Activated naive CD4-positive, alpha-beta T cell treated with anti-CD3 and anti-CD28 coated beads, Interleukin-2, amount 10 ng/mL, durations not matched to agents 7 days and 5 days (primary cell): ENCODE data around the gene SRGN.

ENCODE experiments used
- CTCF ChIA-PET: fragments of 350-600 bp; sonication (Branson Sonifier 250); formaldehyde crosslinking; loops from one replicate; lab custom pipeline; 2021; ENCODE audit warnings: antibody characterized with exemption; lab: Charles Lee
- DNase-seq: peaks from one replicate; pipeline ENCODE4 v3.0.0-alpha.2; 2020
- H3K27ac Mint-ChIP-seq: one replicate; pipeline ENCODE4 v1.8.0; 2021; ENCODE audit warnings: mild to moderate bottlenecking, moderate library complexity, mixed read lengths
- H3K27me3 Mint-ChIP-seq: one replicate; pipeline ENCODE4 v1.8.0; 2021; ENCODE audit warnings: mild to moderate bottlenecking, mixed read lengths
- H3K36me3 Mint-ChIP-seq: one replicate; pipeline ENCODE4 v1.8.0; 2021; ENCODE audit warnings: mixed read lengths
- H3K4me1 Mint-ChIP-seq: one replicate; pipeline ENCODE4 v1.8.0; 2021; ENCODE audit warnings: mixed read lengths
- H3K4me3 Mint-ChIP-seq: one replicate; pipeline ENCODE4 v1.8.0; 2021; ENCODE audit warnings: mild to moderate bottlenecking, moderate library complexity, mixed read lengths
- H3K9me3 Mint-ChIP-seq: one replicate; pipeline ENCODE4 v1.8.0; 2021; ENCODE audit warnings: mixed read lengths

Gene SRGN

GRCh38 chr10:69052736-69053135 is 35.2 kb upstream of the SRGN start:
- peaks cover 42% of the 10 kb centered on the region for H3K4me1 Mint-ChIP-seq

GRCh38 chr10:69055241-69055640 is 32.7 kb upstream of the SRGN start:
- peaks cover 42% of the 10 kb centered on the region for H3K4me1 Mint-ChIP-seq
- CTCF ChIA-PET: interaction anchor here (1.4 to 1.6 kb wide), 2 partner anchors 10 to 50 kb away, joined by 5 to 7 read pairs; no protein-coding TSS in a partner anchor
- H3K9me3 Mint-ChIP-seq: no peaks in the 10 kb centered on the region
- no peak overlapping the region for H3K27ac Mint-ChIP-seq
- H3K4me3 Mint-ChIP-seq: no peak overlapping the region
- H3K27me3 Mint-ChIP-seq: peaks cover 6% of the 10 kb centered on the region
- H3K36me3 Mint-ChIP-seq: no peaks in the 10 kb centered on the region
- DNase-seq: no peak

More at GRCh38 chr10:69052736-69053135, 35.2 kb upstream of the SRGN start:
- Mint-ChIP-seq H3K27me3 (peaks cover 6% of the 10 kb centered on the region), H3K36me3 (no peaks in the 10 kb centered on the region), H3K27ac (no peak overlapping the region), H3K4me3 (no peak overlapping the region), H3K9me3 (no peaks in the 10 kb centered on the region)
- CTCF ChIA-PET: interaction anchor here (1.2 kb wide), 1 partner anchor 25 kb away, joined by 3 read pairs; no protein-coding TSS in a partner anchor
- no peak for DNase-seq

- CTCF ChIA-PET: interaction anchor here (1.6 kb wide), 2 partner anchors 10 kb away, joined by 3 to 5 read pairs; no protein-coding TSS in a partner anchor
- Mint-ChIP-seq H3K4me3 (no peak overlapping the region), H3K36me3 (no peaks in the 10 kb centered on the region), H3K27me3 (peaks cover 6% of the 10 kb centered on the region), H3K27ac (no peak overlapping the region), H3K9me3 (no peaks in the 10 kb centered on the region), H3K4me1 (peaks cover 44% of the 10 kb centered on the region)
- no peak for DNase-seq
Measured at GRCh38 chr10:69056129-69056528, 31.8 kb upstream of the SRGN start.

GRCh38 chr10:69056536-69057260 is 31.2 kb upstream of the SRGN start:
- CTCF ChIA-PET: interaction anchor here (0.6 to 1.6 kb wide), 4 partner anchors 9 to 36 kb away, joined by 3 to 5 read pairs (median 3); no protein-coding TSS in a partner anchor
- Mint-ChIP-seq H3K4me1 (peaks cover 44% of the 10 kb centered on the region), H3K27me3 (peaks cover 6% of the 10 kb centered on the region), H3K4me3 (no peak overlapping the region), H3K9me3 (no peaks in the 10 kb centered on the region), H3K36me3 (no peaks in the 10 kb centered on the region), H3K27ac (peak overlapping the region; percentile 49)
- DNase-seq: no peak

GRCh38 chr10:69057261-69057950 is 30.5 kb upstream of the SRGN start:
- Mint-ChIP-seq H3K9me3 (no peaks in the 10 kb centered on the region), H3K36me3 (no peaks in the 10 kb centered on the region), H3K4me1 (peaks cover 48% of the 10 kb centered on the region), H3K27me3 (peaks cover 6% of the 10 kb centered on the region), H3K4me3 (no peak overlapping the region), H3K27ac (peak overlapping the region; percentile 59)
- CTCF ChIA-PET: interaction anchor here (0.6 to 1.6 kb wide), 3 partner anchors 9 to 35 kb away, joined by 3 read pairs; no protein-coding TSS in a partner anchor
- no peak for DNase-seq

GRCh38 chr10:69057951-69058297 is 30.0 kb upstream of the SRGN start:
- H3K27me3 Mint-ChIP-seq: peaks cover 2% of the 10 kb centered on the region
- peaks cover 48% of the 10 kb centered on the region for H3K4me1 Mint-ChIP-seq
- no peaks in the 10 kb centered on the region for H3K36me3 Mint-ChIP-seq
- DNase-seq: no peak
- H3K27ac Mint-ChIP-seq: no peak overlapping the region
- no peak overlapping the region for H3K4me3 Mint-ChIP-seq
- CTCF ChIA-PET: interaction anchor here (1.6 kb wide), 1 partner anchor 35 kb away, joined by 3 read pairs; no protein-coding TSS in a partner anchor
- H3K9me3 Mint-ChIP-seq: no peaks in the 10 kb centered on the region

- Mint-ChIP-seq H3K9me3 (no peaks in the 10 kb centered on the region), H3K27ac (no peak overlapping the region), H3K36me3 (no peaks in the 10 kb centered on the region), H3K27me3 (no peaks in the 10 kb centered on the region), H3K4me1 (peaks cover 47% of the 10 kb centered on the region), H3K4me3 (no peak overlapping the region)
- no peak for DNase-seq
- CTCF ChIA-PET: no interaction called here
Measured at GRCh38 chr10:69060127-69060798, 27.6 kb upstream of the SRGN start.

- Mint-ChIP-seq H3K4me3 (peak overlapping the region; percentile 60), H3K4me1 (peaks cover 45% of the 10 kb centered on the region)
Measured at GRCh38 chr10:69061305-69062161, 26.4 kb upstream of the SRGN start.

GRCh38 chr10:69062901-69063300 is 25.0 kb upstream of the SRGN start:
- CTCF ChIA-PET: interaction anchor here (1.3 kb wide), 1 partner anchor 11 kb away, joined by 3 read pairs; no protein-coding TSS in a partner anchor
- Mint-ChIP-seq H3K9me3 (no peaks in the 10 kb centered on the region), H3K27me3 (no peaks in the 10 kb centered on the region), H3K36me3 (peaks cover 3% of the 10 kb centered on the region), H3K4me3 (no peak overlapping the region), H3K4me1 (peaks cover 31% of the 10 kb centered on the region), H3K27ac (no peak overlapping the region)
- no peak for DNase-seq

More at GRCh38 chr10:69061305-69062161, 26.4 kb upstream of the SRGN start:
- H3K27ac Mint-ChIP-seq: peak overlapping the region; percentile 75
- peak; percentile 57 for DNase-seq
- peaks cover 3% of the 10 kb centered on the region for H3K36me3 Mint-ChIP-seq
- H3K27me3 Mint-ChIP-seq: no peaks in the 10 kb centered on the region
- H3K9me3 Mint-ChIP-seq: no peaks in the 10 kb centered on the region
- CTCF ChIA-PET: interaction anchor here (1.3 kb wide), 1 partner anchor 10 kb away, joined by 3 read pairs; no protein-coding TSS in a partner anchor

- no peaks in the 10 kb centered on the region for H3K27me3 Mint-ChIP-seq
- no peak for DNase-seq
- H3K4me3 Mint-ChIP-seq: no peak overlapping the region
- no peaks in the 10 kb centered on the region for H3K9me3 Mint-ChIP-seq
- H3K4me1 Mint-ChIP-seq: peaks cover 26% of the 10 kb centered on the region
- H3K27ac Mint-ChIP-seq: no peak overlapping the region
- peaks cover 3% of the 10 kb centered on the region for H3K36me3 Mint-ChIP-seq
- CTCF ChIA-PET: interaction anchor here (1.0 to 1.8 kb wide), 4 partner anchors 14 to 60 kb away, joined by 3 to 11 read pairs (median 4); no protein-coding TSS in a partner anchor
Measured at GRCh38 chr10:69064762-69065328, 23.1 kb upstream of the SRGN start.

GRCh38 chr10:69065406-69066361 is 22.2 kb upstream of the SRGN start:
- H3K4me1 Mint-ChIP-seq: peaks cover 26% of the 10 kb centered on the region
- CTCF ChIA-PET: interaction anchor here (0.7 to 1.8 kb wide), 8 partner anchors 9 to 60 kb away, joined by 3 to 11 read pairs (median 4); no protein-coding TSS in a partner anchor

GRCh38 chr10:69067189-69067588 is 20.7 kb upstream of the SRGN start:
- Mint-ChIP-seq H3K27me3 (peaks cover 5% of the 10 kb centered on the region), H3K9me3 (no peaks in the 10 kb centered on the region), H3K4me1 (peaks cover 11% of the 10 kb centered on the region), H3K36me3 (peaks cover 3% of the 10 kb centered on the region), H3K4me3 (no peak overlapping the region), H3K27ac (no peak overlapping the region)
- no peak for DNase-seq
- CTCF ChIA-PET: interaction anchor here (0.8 kb wide), 1 partner anchor 26 kb away, joined by 3 read pairs; no protein-coding TSS in a partner anchor

More at GRCh38 chr10:69065406-69066361, 22.2 kb upstream of the SRGN start:
- Mint-ChIP-seq H3K27ac (no peak overlapping the region), H3K27me3 (peaks cover 5% of the 10 kb centered on the region), H3K36me3 (peaks cover 3% of the 10 kb centered on the region), H3K9me3 (no peaks in the 10 kb centered on the region), H3K4me3 (no peak overlapping the region)
- no peak for DNase-seq
